K562 (cell line): Measurements from ENCODE around the gene MT1A. TPM values are rescaled to one million over a fixed set of nuclear protein-coding genes. Genes with fewer than 3 reads are reported as not detected.

Source experiments
- ATAC-seq: fragments of 200-7000 bp; cut with Tn5 transposase; 3 replicates; pipeline ENCODE4 v1.9.1; 2020; ENCODE audit warnings: moderate library complexity
- BruUV-seq: library from RNA; stranded (reverse); fragments of 400-500 nt; replicated peaks from 2 replicates; lab custom pipeline; 2021; lab: Mats Ljungman, UMichigan
- CTCF ChIA-PET: fragments of 300-600 bp; formaldehyde crosslinking; extraction: SDS; loops from one replicate; lab custom pipeline; 2021; ENCODE audit warnings: low intra/inter-chr PET ratio; lab: Yijun Ruan, JAX
- POLR2A ChIA-PET: fragments of 300-600, 350-650 bp; sonication (Branson Sonifier 250); formaldehyde crosslinking; extraction: SDS; loops from one replicate; lab custom pipeline; 2021; ENCODE audit warnings: antibody characterized with exemption, inconsistent platforms; lab: Yijun Ruan, JAX
- DNase-seq, 4 experiments: peaks; one replicate each; pipeline versions ENCODE4 v3.0.0 to v3.0.0-alpha.2; 2011 to 2018; ENCODE audit warnings: low spot score in 3 of 4, mixed read lengths in 3 of 4; ENCODE audit errors: extremely low read depth in 1 of 4
- FAIRE-seq: peaks from 2 replicates; lab custom pipeline; 2011; peaks lifted over from hg19 to GRCh38; lab: Jason Lieb, UNC
- H2AFZ ChIP-seq: 2 replicates; pipeline ENCODE4 v1.6.0; 2011; ENCODE audit warnings: low read depth, low read length, control low read depth, inconsistent platforms
- H3K27ac ChIP-seq: fragments of 200-600 bp; 3 replicates; pipeline ENCODE4 v1.8.0; 2011; ENCODE audit warnings: low read depth, mild to moderate bottlenecking, control low read depth, inconsistent platforms, low read length, moderate library complexity, mixed read lengths; ENCODE audit errors: extremely low read depth
- H3K27me3 ChIP-seq, 2 experiments: fragments of 300-600 bp in 1 of 2; 2 replicates in 1 of 2; 3 replicates in 1 of 2; pipeline versions ENCODE4 v1.6.0 to v1.8.0; 2011; ENCODE audit warnings: inconsistent platforms in 2 of 2, low read length in 2 of 2, mild to moderate bottlenecking in 1 of 2, mixed read lengths in 1 of 2, moderate library complexity in 1 of 2; ENCODE audit not compliant: control insufficient read depth in 2 of 2, insufficient read depth in 2 of 2
- H3K36me3 ChIP-seq: fragments of 300-600 bp; 3 replicates; pipeline ENCODE4 v1.8.0; 2011; ENCODE audit warnings: mild to moderate bottlenecking, low read length, inconsistent platforms; ENCODE audit not compliant: control insufficient read depth, insufficient read depth
- H3K4me1 ChIP-seq, 2 experiments: fragments of 200-600 bp in 1 of 2; replicated peaks in 1 of 2; 2 replicates in 1 of 2; 3 replicates in 1 of 2; pipeline versions ENCODE4 v1.5.1 to v1.8.0; 2011; ENCODE audit warnings: inconsistent platforms in 2 of 2, low read length in 2 of 2, mild to moderate bottlenecking in 1 of 2, mixed read lengths in 1 of 2, moderate library complexity in 1 of 2; ENCODE audit not compliant: control insufficient read depth in 2 of 2, insufficient read depth in 2 of 2
- H3K4me2 ChIP-seq: 2 replicates; pipeline ENCODE4 v1.6.1; 2011; ENCODE audit warnings: low read length, control low read depth, inconsistent platforms, mixed read lengths; ENCODE audit not compliant: insufficient read depth
- H3K4me3 ChIP-seq: fragments of 200-600 bp; sonication (generic), shearing (Covaris generic); 2 replicates; pipeline ENCODE4 v1.5.1; 2016; ENCODE audit warnings: control low read depth, inconsistent platforms
- H3K79me2 ChIP-seq: fragments of 200-600 bp; 3 replicates; pipeline ENCODE4 v1.8.0; 2011; ENCODE audit warnings: low read length, inconsistent platforms; ENCODE audit not compliant: control insufficient read depth, insufficient read depth
- H3K9ac ChIP-seq, 2 experiments: 2 replicates each; pipeline versions ENCODE4 v1.6.0 to v1.6.1; 2011; ENCODE audit warnings: low read depth in 2 of 2, low read length in 2 of 2, control low read depth in 1 of 2, inconsistent platforms in 1 of 2, mild to moderate bottlenecking in 1 of 2, mixed read lengths in 1 of 2; ENCODE audit not compliant: insufficient read depth in 1 of 2
- H3K9me1 ChIP-seq: one replicate; pipeline ENCODE4 v1.6.0; 2011; ENCODE audit warnings: inconsistent platforms, mild to moderate bottlenecking, low read length, moderate library complexity; ENCODE audit not compliant: control insufficient read depth, insufficient read depth
- H3K9me3 ChIP-seq: replicated peaks from 2 replicates; pipeline ENCODE4 v1.5.1; 2011; ENCODE audit warnings: low read depth, low read length, inconsistent platforms; ENCODE audit not compliant: control insufficient read depth, insufficient read depth
- H4K20me1 ChIP-seq: replicated peaks from 2 replicates; pipeline ENCODE4 v1.6.1; 2011; ENCODE audit warnings: low read length, inconsistent platforms, mixed read lengths; ENCODE audit not compliant: control insufficient read depth, insufficient read depth
- ATF1 ChIP-seq, 2 experiments: fragments of 450-650 bp in 1 of 2; IDR thresholded peaks; 2 replicates each; pipeline ENCODE4 v1.6.1; 2016; ENCODE audit warnings: missing compliant biosample characterization in 1 of 2, missing genetic modification characterization in 1 of 2
- CXXC5 ChIP-seq: fragments of 250-450 bp; sonication (Bioruptor Pico); IDR thresholded peaks from 2 replicates; pipeline ENCODE4 v1.8.0; 2022; ENCODE audit warnings: inconsistent platforms, mild to moderate bottlenecking, moderate library complexity
- HNRNPLL ChIP-seq: fragments of 200-400 bp; formaldehyde crosslinking; IDR thresholded peaks from 2 replicates; pipeline ENCODE4 v1.6.1; 2017; ENCODE audit warnings: low read length, low read depth, mild to moderate bottlenecking; ENCODE audit not compliant: poor library complexity, severe bottlenecking
- L3MBTL2 ChIP-seq: fragments of 450-650 bp; IDR thresholded peaks from 2 replicates; pipeline ENCODE4 v1.6.1; 2016; ENCODE audit warnings: mild to moderate bottlenecking, moderate library complexity
- LARP7 ChIP-seq: fragments of 450-650 bp; IDR thresholded peaks from 2 replicates; pipeline ENCODE4 v1.6.1; 2016
- MAZ ChIP-seq, 2 experiments: fragments of 450-650 bp in 1 of 2; sonication (generic) in 1 of 2; formaldehyde crosslinking; IDR thresholded peaks in 1 of 2; conservative IDR thresholded peaks in 1 of 2; 2 replicates each; pipeline versions ENCODE4 v1.4.0 to v1.5.0; 2020; ENCODE audit warnings: mild to moderate bottlenecking in 1 of 2, missing genetic modification reagents in 1 of 2
- MTA3 ChIP-seq: fragments of 450-650 bp; formaldehyde crosslinking; IDR thresholded peaks from 2 replicates; pipeline ENCODE4 v1.6.1; 2017; ENCODE audit warnings: mild to moderate bottlenecking, borderline replicate concordance
- NCOA4 ChIP-seq: fragments of 450-650 bp; IDR thresholded peaks from 2 replicates; pipeline ENCODE4 v1.6.1; 2018; ENCODE audit warnings: mild to moderate bottlenecking; ENCODE audit not compliant: partially characterized antibody
- NRF1 ChIP-seq, 2 experiments: fragments of 450-650 bp; IDR thresholded peaks in 1 of 2; conservative IDR thresholded peaks in 1 of 2; 2 replicates each; pipeline ENCODE4 v1.6.1; 2014; ENCODE audit warnings: mild to moderate bottlenecking in 2 of 2
- PHF20 ChIP-seq: fragments of 450-650 bp; IDR thresholded peaks from 2 replicates; pipeline ENCODE4 v1.6.1; 2018; ENCODE audit not compliant: partially characterized antibody
- RAD21 ChIP-seq, 2 experiments: fragments of 250-450 bp in 1 of 2; fragments of 450-650 bp in 1 of 2; sonication (Bioruptor Pico) in 1 of 2; formaldehyde crosslinking in 1 of 2; IDR thresholded peaks in 1 of 2; conservative IDR thresholded peaks in 1 of 2; 2 replicates each; pipeline versions ENCODE4 v1.4.0 to v1.8.0; 2020 to 2022; ENCODE audit warnings: mild to moderate bottlenecking in 2 of 2, moderate library complexity in 1 of 2
- STAT6 ChIP-seq: sonication (generic); formaldehyde crosslinking; IDR thresholded peaks from 2 replicates; pipeline ENCODE4 v1.8.1; 2023; ENCODE audit warnings: mild to moderate bottlenecking, missing genetic modification reagents
- TCF3 ChIP-seq: sonication (generic); formaldehyde crosslinking; IDR thresholded peaks from 2 replicates; pipeline ENCODE4 v1.4.0; 2020; ENCODE audit warnings: mild to moderate bottlenecking, missing genetic modification reagents
- TCFL5 ChIP-seq: fragments of 250-450 bp; sonication (Bioruptor Pico); conservative IDR thresholded peaks from 2 replicates; pipeline ENCODE4 v1.6.1; 2021; ENCODE audit warnings: mild to moderate bottlenecking, moderate library complexity, matching md5 sums
- ZC3H8 ChIP-seq: fragments of 450-650 bp; IDR thresholded peaks from 2 replicates; pipeline ENCODE4 v1.6.1; 2017
- ZNF165 ChIP-seq: fragments of 250-450 bp; sonication (Bioruptor Pico); IDR thresholded peaks from 2 replicates; pipeline ENCODE4 v1.4.0; 2020; ENCODE audit warnings: borderline replicate concordance
- ZNF184 ChIP-seq: sonication (generic); formaldehyde crosslinking; IDR thresholded peaks from 2 replicates; pipeline ENCODE4 v1.5.0; 2020; ENCODE audit warnings: missing genetic modification reagents
- ZNF512 ChIP-seq: IDR thresholded peaks from 2 replicates; pipeline ENCODE4 v1.6.1; 2016; ENCODE audit warnings: missing genetic modification characterization, missing compliant biosample characterization
- WGBS: fragments of 100-300 bp; shearing (Covaris generic); methylation state at CpG from one replicate; pipeline ENCODE4 v1.1.6; 2016; ENCODE audit warnings: low coverage, mixed read lengths; ENCODE audit not compliant: insufficient coverage; ENCODE audit errors: missing lambda C conversion rate; 5-methylcytosine and 5-hydroxymethylcytosine counted together
- in situ Hi-C: fragments of 300-500 bp; cut with MboI; formaldehyde crosslinking; loops from 4 replicates; pipeline ENCODE4 v1.15.0; 2018; ENCODE audit warnings: inconsistent platforms, mixed read lengths
- intact Hi-C: fragments of 100-400 bp; cut with micrococcal nuclease; formaldehyde crosslinking; loops from 2 replicates; pipeline ENCODE4 v1.14.2; 2022
- polyA plus RNA-seq, 8 experiments: library from polyadenylated mRNA; depleted of rRNA in 4 of 8; stranded (reverse) in 5 of 8; unstranded in 3 of 8; fragments of >200 nt; fragmentation: Nextera tagmentation in 2 of 8; fragmentation: Illumina TruSeq in 1 of 8; extraction: Ambion mirVana in 2 of 8; extraction: Trizol in 1 of 8; gene quantifications; 2 replicates each; pipeline versions ENCODE4 v1.2.1 to v1.2.3, GENCODE V29; 2011 to 2014; ENCODE audit warnings: inconsistent platforms in 1 of 8, missing spikeins in 1 of 8
- total RNA-seq, 7 experiments: library from RNA; depleted of rRNA in 6 of 7; stranded (reverse); fragments of >200 nt in 6 of 7; fragmentation: Illumina TruSeq in 2 of 7; extraction: Trizol in 2 of 7; gene quantifications; 2 replicates each; pipeline versions ENCODE4 v1.2.1 to v1.2.3, GENCODE V29; 2011 to 2021; ENCODE audit warnings: low replicate concordance in 1 of 7

MT1A gene
- total and polyA plus RNA-seq, 9 of the 15 experiments (the other 6 are each of a cell fraction or from before 2014, with no cell fraction given) = 0.23 TPM; not detected in 8

GRCh38 chr16:56643080-56643778, 4.8 kb downstream of the MT1A start:
- Histone ChIP-seq H4K20me1 (no peaks in the 10 kb centered on the region; the same call in 1 of the 2 replicates), H3K9ac (0 out of 4 replicates have a peak overlapping the region, but pooled peaks of 1 of the 2 experiments have one; percentile 29), H3K79me2 (no peaks in the 10 kb centered on the region), H3K9me1 (no peaks in the 10 kb centered on the region), H3K27me3 (peaks cover 27 to 63% of the 10 kb centered on the region in 2 experiments), H3K36me3 (no peaks in the 10 kb centered on the region), H3K9me3 (no peaks in the 10 kb centered on the region), H3K4me1 (peaks cover 3 to 17% of the 10 kb centered on the region in 2 experiments; a peak in 3 of 5 replicates), H3K4me3 (no peak overlapping the region), H3K27ac (no peak overlapping the region), H2AFZ (peak overlapping the region; percentile 60), H3K4me2 (peak overlapping the region; percentile 48)
- DNase-seq (peak; percentile 59 to 85 (median 74)), FAIRE-seq (no peak), ATAC-seq (peak; percentile 95)
- no TSS peak for BruUV-seq
- CTCF ChIA-PET = no interaction called here
- intact Hi-C loops = no loop called here
- POLR2A ChIA-PET = interaction anchor here (0.8 to 1.3 kb wide), 3 partner anchors 35 to 334 kb away, joined by 3 to 6 read pairs (median 3); partner anchors contain the start of gene MT2A
- under 1% methylated on average over 37 of the region's 42 CpGs for WGBS
- in situ Hi-C loops = no loop called here
- TF ChIP-seq ZNF512 = no peak
- peak; percentile 32 for TF ChIP-seq CXXC5
- no peak for TF ChIP-seq ZC3H8
- peak; percentile 36 to 47; a peak in 3 of 4 replicates for TF ChIP-seq RAD21 (CRISPR knock-in tag; conservative IDR thresholded peaks at IDR 0.05 in 1 of 2, IDR thresholded peaks at IDR 0.05 in 1 of 2)
- no peak for TF ChIP-seq ZNF165 (CRISPR knock-in tag)
- 0 out of 2 replicates have a peak, but pooled peaks have one; percentile 4 for TF ChIP-seq TCF3 (CRISPR knock-in tag)
- TF ChIP-seq ATF1 (CRISPR knock-in tag; IDR thresholded peaks at IDR 0.05) = no peak
- peak; percentile 54 for TF ChIP-seq ATF1 (tag; IDR thresholded peaks at IDR 0.05)
- peak; percentile 94 for TF ChIP-seq L3MBTL2
- TF ChIP-seq STAT6 (CRISPR knock-in tag) = no peak
- no peak for TF ChIP-seq LARP7
- TF ChIP-seq MTA3 = no peak
- peak; percentile 37 to 41; a peak in 2 of 4 replicates for TF ChIP-seq MAZ (CRISPR knock-in tag; conservative IDR thresholded peaks at IDR 0.05 in 1 of 2, IDR thresholded peaks at IDR 0.05 in 1 of 2)
- TF ChIP-seq NRF1 (conservative IDR thresholded peaks at IDR 0.05 in 1 of 2, IDR thresholded peaks at IDR 0.05 in 1 of 2) = peak; percentile 80 to 84
- no peak for TF ChIP-seq PHF20
- TF ChIP-seq NCOA4 = no peak
- peak; percentile 43 for TF ChIP-seq HNRNPLL
- TF ChIP-seq ZNF184 (CRISPR knock-in tag) = no peak
- no peak for TF ChIP-seq TCFL5 (CRISPR knock-in tag)
